WI38 (cell line): ENCODE data around the gene MAGI1.

Experiments
- H3K4me3 ChIP-seq: 2 replicates; pipeline ENCODE4 v1.5.1; 2011; ENCODE audit warnings: low read depth, mild to moderate bottlenecking, control low read depth, low read length
- CTCF ChIP-seq: IDR thresholded peaks from 2 replicates; pipeline ENCODE4 v1.5.1; 2012; ENCODE audit warnings: low read depth, mild to moderate bottlenecking, control low read depth, low read length

The MAGI1 gene

GRCh38 chr3:65343736-65344135 lies 695.0 kb downstream of the MAGI1 start:
- H3K4me3 ChIP-seq, result no peak overlapping the region
- no peak for TF ChIP-seq CTCF

GRCh38 chr3:65343026-65343425 lies 695.7 kb downstream of the MAGI1 start:
- H3K4me3 ChIP-seq, result no peak overlapping the region
- no peak for TF ChIP-seq CTCF

- TF ChIP-seq CTCF, result peak; percentile 78
These were observed 696.5 kb downstream of the MAGI1 start for GRCh38 chr3:65342084-65342683.

GRCh38 chr3:65339192-65339740 lies 699.5 kb downstream of the MAGI1 start:
- no peak overlapping the region for H3K4me3 ChIP-seq
- TF ChIP-seq CTCF, result no peak

More at GRCh38 chr3:65342084-65342683, 696.5 kb downstream of the MAGI1 start:
- no peak overlapping the region for H3K4me3 ChIP-seq

- H3K4me3 ChIP-seq, result no peak overlapping the region
- no peak for TF ChIP-seq CTCF
These were observed 700.1 kb downstream of the MAGI1 start for GRCh38 chr3:65338571-65338970.

- TF ChIP-seq CTCF, result no peak
- no peak overlapping the region for H3K4me3 ChIP-seq
These were observed 703.1 kb downstream of the MAGI1 start for GRCh38 chr3:65335587-65335986.

GRCh38 chr3:65334045-65334665 lies 704.6 kb downstream of the MAGI1 start:
- TF ChIP-seq CTCF, result 0 out of 2 replicates have a peak, but pooled peaks have one; percentile 8
- H3K4me3 ChIP-seq, result no peak overlapping the region
